HG02981 (cell line): ENCODE data around the gene RMC1.
"Not testable (repeated sequence)": the region's sequence is repeated elsewhere in the genome, so short reads cannot be mapped to it uniquely, and the experiment has no call there.

ENCODE experiments used
- ATAC-seq: cut with Tn5 transposase; IDR thresholded peaks from one replicate; pipeline ENCODE4 v1.9.1; 2021; ENCODE audit warnings: mild to moderate bottlenecking, moderate library complexity; ENCODE audit not compliant: unreplicated experiment

RMC1 gene

GRCh38 chr18:23503038-23503962 lies at the start of gene RMC1:
Gene RMC1, plus strand, starts transcription at chr18:23503511. Its CDS starts 108 bp downstream, at chr18:23503619.
- ATAC-seq: peak; percentile 71

DNA sequence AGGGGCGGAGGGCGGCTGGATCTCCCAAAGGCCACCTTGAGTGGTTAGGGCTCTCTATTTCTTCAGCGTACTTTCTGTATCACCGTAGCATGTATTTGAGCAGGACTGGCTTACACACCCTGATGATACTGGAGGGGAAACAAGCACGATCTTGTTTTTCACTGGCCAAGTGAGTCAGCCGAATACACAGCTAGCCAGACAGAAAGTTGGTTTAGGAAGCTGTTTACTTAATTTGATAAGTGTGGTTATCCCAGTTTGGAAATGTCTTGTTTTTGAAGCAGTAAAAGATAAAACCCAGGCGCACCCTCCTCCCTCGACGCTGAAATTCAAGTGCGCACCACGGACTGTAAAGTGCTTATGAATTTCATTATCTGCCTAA lies 49.6 kb upstream of the RMC1 start:
- peak; percentile 12 for ATAC-seq

- ATAC-seq: no peak
These were observed 46.5 kb upstream of the RMC1 start for GRCh38 chr18:23456835-23457234.

DNA sequence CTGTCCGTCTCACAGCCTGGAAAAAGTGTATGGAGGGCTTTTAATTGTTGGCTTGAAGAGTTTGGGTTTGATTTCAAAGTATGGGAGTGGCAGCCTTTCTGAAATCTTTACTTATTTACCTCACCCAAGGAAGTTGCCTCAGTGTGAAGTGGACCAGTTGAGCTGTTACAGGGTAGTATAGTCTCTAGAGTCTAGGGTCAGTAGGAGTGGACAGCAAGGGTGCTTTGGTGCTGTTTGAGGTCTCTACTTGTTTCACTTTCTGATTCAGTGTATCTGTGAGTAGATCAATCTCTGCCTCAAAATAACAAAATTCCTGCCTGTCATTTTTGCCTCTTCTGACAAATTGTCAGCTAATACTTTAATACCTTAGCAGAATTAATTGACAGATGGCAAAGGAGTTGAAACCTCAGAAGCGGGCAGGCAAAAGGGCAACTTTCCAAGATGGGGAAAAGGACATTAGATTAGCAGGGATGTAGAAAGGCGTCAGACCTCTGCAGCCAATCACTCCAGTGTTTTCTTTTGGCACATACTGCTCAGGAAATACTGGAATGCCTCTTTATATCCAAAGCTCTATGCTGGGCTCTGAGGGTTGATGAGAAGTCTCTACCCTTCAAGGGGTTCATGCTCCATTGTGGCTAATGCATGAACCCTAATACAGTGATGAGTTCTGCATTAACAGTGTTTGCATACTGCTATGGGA lies 44.3 kb upstream of the RMC1 start:
- no peak for ATAC-seq

DNA sequence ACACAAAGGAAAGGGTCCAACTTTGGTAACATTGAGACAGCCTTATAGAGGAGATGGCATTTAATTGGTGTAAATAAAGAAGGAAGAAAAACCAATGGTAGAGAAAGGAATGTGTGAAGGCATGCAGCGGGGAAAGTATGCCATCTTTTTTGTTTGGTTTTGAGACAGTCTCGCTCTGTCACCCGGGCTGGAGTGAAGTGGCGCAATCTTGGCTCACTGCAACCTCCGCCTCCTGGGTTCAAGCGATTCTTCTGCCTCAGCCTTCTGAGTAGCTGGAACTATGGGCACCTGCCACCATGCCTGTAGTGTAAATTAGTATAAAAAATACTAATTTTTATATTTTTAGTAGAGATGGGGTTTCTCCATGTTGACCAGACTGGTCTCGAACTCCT lies 43.8 kb upstream of the RMC1 start:
- no peak for ATAC-seq

DNA sequence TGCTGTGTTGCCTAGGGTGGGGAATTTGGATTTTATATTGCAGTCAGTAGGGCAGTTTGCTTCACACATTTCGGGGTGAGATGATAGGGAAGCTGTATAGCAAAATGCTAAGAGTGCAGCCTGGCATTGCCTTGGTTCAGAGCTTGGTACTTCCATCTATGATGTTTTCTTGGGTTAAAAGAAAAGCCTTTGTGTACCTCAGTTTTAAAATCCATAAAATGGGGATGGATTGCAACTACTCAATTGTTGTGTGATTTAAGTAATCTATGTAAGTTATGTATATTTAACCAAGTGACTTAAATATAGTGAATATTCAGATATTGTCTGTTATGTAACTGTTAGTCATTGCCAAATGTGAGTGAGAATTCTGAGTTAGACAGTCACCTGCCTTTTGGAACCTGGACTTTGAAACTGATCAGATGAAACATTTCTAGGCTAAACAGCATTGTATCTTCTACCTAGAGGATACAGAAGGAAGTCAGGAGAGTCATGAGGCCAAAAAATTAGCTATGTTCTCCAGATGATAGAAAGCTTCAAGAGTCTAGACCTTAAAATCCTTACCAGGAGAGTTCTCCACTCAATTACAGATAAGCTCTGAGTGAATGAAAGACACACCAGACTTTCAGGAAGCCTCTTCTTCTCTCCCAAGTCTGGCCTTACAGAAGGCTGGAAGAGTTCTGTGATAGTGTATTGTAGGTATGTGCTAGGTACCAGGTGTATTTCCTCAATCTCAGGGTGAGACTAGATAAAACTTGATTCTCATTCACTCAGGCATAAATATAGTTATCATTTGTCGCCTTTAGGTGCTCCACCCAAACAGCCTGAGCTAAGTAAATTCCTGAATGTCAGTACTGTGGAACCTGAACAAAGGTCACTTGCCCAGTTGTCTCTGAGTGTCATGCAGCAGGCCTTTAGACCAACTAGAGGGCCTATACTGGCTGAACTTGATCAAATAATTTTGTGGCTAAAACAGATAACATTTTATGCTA lies 42.7 kb upstream of the RMC1 start:
- no peak for ATAC-seq

- ATAC-seq: no peak
These were observed 40.4 kb upstream of the RMC1 start for GRCh38 chr18:23462876-23463275.

GRCh38 chr18:23468753-23469459 lies 34.4 kb upstream of the RMC1 start:
- ATAC-seq: no peak

DNA sequence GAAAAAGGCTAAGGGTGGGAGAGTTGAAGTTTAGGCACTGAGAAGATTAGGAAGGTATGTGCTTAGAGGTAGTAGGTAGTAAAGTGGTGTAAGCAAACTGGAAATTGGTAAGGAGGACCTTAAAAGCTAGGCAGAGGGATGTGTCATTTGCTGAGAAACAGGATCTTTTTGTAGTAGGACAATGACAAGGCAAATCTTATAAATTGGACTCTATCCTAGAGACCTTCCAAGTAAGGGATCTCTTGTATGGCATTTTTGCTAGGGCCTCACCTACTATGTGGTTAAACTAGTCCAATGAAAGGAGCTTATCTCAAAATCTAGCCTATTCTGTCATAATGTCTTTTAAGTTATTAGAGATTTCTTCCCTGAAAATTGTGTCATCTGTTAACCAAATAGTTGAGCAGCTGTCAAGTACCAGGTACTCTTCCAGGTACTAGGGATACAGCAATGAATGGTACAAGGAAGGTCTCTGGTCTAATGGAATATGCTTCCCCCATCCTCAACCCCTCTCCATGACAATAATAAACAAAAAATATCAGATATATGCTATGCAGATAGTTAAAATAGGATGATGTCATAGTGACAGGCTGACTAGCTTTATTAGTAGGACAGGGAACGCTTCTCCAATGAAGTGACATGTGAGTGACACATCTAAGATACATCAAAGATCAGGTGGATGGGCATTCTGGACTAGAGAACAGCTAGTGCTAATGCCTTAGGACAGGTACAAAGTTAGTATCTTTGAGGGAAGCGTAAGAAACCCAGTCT lies 32.5 kb upstream of the RMC1 start:
- ATAC-seq: no peak

GRCh38 chr18:23471486-23471885 lies 31.8 kb upstream of the RMC1 start:
- ATAC-seq: no peak

GRCh38 chr18:23479829-23480505 lies 23.3 kb upstream of the RMC1 start:
- ATAC-seq: no peak

DNA sequence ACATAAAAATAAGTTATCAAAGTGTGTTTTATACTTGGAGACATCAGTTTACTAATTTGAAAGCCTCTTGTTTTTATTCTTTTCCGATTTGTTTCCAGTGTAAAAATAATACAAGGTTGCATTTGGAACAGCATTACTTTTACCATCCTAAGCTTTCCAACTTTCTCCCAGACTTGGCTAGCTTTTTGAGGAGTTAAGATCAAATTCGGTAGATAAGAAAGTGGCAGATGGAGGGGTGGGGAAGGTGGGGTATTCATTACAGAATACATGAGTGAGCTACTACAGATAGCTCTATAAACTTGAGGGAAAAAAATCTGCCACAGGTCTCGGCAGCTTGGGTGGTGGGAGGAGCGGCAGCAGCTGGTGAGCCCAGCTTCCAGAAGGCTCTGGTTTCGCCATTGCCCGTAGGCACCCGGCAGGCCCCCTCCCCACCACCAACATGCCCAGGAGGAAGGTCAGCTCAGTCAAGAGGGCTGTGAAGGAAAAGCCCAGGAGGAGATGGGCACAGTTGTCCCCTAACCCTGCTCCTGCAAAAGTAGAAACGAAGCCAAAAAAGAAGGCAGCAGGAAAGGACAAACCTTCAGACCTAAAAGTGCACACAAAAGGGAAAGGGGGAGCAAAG lies 18.6 kb upstream of the RMC1 start:
- no peak for ATAC-seq

GRCh38 chr18:23485386-23485785 lies 17.9 kb upstream of the RMC1 start:
- no peak for ATAC-seq

DNA sequence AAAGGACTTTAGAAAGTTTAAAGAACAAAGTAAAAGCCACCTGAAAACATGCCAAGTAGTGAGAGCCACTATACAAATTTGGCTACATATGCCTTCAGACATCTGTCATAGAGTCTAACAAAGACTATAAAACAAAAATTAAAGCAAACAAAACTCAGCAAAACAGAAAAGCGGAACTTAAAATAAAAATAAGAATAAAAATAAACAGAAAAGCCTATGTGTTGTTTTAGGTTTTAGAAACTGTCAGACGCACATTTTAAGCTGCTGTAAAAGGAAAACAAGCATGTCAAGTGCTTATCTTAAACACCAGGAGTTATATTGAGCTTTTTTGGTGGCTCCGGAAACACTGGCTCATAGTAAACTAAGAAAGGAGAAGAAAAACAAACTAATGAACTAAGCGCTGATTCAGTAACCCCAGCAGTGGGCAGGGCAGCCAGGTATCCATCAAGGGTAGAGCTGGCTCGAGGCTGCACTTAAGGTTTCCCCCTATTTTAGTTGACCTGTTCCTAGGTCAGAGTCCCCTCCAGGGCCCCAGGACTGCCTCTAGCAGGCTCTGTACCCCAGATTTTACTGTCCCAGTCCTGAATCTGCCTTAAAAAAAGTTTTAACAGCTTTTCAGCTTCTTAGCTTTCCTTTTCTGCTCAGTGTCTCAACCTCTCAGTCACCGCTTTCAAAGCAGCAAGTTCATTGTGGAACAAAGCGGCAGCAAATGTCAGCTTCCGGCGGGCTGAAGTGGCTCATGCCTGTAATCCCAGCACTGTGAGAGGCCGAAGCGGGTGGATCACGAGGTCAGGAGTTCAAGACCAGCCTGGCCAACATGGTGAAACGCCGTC lies 15.4 kb upstream of the RMC1 start:
- no peak for ATAC-seq

- ATAC-seq: not testable (repeated sequence)
These were observed 13.7 kb upstream of the RMC1 start for GRCh38 chr18:23489586-23489985.

GRCh38 chr18:23493654-23494053 lies 9.7 kb upstream of the RMC1 start:
- ATAC-seq: no peak

DNA sequence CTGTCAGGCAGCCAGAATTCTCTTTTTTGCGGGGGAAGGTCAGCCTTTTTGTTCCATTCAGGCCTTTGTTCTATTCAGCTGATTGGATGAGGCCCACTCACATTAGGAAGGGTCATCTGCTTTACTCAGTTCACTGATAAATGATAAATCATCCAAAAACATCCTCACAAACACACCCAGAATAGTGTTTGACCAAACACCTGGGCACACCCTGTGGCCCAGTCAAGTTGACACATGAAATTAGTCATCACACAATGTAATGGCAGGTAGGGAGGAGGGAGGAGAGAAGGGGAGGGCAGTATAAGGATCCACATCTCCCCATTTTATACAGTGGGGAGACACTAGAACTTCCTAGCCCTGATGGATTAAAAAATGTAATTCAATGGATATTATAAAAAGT lies 8.3 kb upstream of the RMC1 start:
- ATAC-seq: no peak
